ENCODE data around the gene EXOC3L4. TPM values are rescaled to one million over a fixed set of nuclear protein-coding genes. Genes with fewer than 3 reads are reported as not detected.

Gene EXOC3L4
- polyA plus RNA-seq, 1 donor from 2014 or later, result not detected

DNA sequence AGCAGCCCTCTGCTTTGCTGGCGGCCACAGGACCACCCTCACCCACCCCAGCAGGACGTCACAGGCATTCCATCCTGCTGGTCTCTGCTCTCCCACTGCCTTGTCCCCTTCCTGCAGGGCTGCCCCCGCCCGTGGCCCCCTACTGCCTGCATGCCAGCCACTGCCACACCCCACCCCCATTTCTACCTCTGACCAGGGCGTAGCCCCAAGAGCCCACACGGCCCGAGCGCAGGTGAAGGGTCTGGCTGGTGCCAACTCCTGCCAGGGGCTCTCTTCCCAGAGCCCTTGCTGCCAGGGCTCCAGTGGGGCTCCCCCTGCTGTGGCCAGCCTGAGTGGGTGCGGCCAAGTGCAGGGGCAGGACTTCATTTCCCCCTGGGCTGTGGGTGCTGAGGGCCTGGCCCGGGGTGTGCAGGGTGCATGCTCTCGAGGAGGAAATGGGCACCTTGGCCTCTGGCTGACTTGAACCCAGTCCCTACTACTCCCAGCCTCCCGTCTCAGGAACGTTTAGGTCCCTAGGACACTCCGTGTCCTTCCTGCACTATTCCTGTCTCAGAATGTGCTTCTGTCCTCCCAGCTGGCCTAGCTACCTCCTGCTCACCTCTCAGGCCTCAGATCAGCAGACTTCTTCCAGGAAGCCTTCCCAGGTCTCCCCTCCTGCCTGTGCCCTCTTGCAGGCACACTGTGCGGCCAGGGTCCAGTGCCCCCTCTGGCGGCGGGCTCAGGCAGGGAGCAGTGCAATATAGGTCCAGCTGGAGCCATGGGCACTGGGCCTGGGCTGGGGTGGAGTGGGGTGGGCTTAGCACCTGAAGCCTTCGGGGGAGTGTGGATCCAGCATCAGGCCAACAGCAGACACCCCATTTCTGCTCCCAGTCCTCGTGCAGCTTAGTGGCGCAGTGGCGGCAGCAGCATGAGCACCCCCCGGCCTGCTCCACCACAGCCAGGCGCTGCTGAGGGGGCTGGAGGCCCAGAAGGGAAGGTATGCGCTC, 9.1 kb upstream of the EXOC3L4 start:
- Histone ChIP-seq H3K9me2 (ENCODE audit: insufficient read depth, low read length) (no peaks in the 10 kb centered on the region), H3K9ac (ENCODE audit: low read length) (no peak overlapping the region), H3K9me3 (ENCODE audit: low read length) (no peaks in the 10 kb centered on the region), H3F3A (ENCODE audit: insufficient read depth, low read length, poor library complexity, severe bottlenecking) (no peaks in the 10 kb centered on the region), H3K27ac (ENCODE audit: low read length) (no peak overlapping the region), H3K36me3 (ENCODE audit: insufficient read depth, low read length) (no peaks in the 10 kb centered on the region), H3K79me2 (replicated peaks; ENCODE audit: insufficient read depth, low read length) (no peaks in the 10 kb centered on the region), H2AFZ (ENCODE audit: low read depth, low read length) (no peak overlapping the region), H3K27me3 (ENCODE audit: insufficient read depth, low read depth, low read length) (peaks cover 11% of the 10 kb centered on the region), H3K4me3 (ENCODE audit: low read length) (no peak overlapping the region), H3K4me2 (ENCODE audit: low read length) (no peak overlapping the region), H4K20me1 (ENCODE audit: insufficient read depth) (no peaks in the 10 kb centered on the region)
- TF ChIP-seq MXI1 (conservative IDR thresholded peaks at IDR 0.05; ENCODE audit: poor library complexity, severe bottlenecking), result no peak
- TF ChIP-seq, protein P1, sequence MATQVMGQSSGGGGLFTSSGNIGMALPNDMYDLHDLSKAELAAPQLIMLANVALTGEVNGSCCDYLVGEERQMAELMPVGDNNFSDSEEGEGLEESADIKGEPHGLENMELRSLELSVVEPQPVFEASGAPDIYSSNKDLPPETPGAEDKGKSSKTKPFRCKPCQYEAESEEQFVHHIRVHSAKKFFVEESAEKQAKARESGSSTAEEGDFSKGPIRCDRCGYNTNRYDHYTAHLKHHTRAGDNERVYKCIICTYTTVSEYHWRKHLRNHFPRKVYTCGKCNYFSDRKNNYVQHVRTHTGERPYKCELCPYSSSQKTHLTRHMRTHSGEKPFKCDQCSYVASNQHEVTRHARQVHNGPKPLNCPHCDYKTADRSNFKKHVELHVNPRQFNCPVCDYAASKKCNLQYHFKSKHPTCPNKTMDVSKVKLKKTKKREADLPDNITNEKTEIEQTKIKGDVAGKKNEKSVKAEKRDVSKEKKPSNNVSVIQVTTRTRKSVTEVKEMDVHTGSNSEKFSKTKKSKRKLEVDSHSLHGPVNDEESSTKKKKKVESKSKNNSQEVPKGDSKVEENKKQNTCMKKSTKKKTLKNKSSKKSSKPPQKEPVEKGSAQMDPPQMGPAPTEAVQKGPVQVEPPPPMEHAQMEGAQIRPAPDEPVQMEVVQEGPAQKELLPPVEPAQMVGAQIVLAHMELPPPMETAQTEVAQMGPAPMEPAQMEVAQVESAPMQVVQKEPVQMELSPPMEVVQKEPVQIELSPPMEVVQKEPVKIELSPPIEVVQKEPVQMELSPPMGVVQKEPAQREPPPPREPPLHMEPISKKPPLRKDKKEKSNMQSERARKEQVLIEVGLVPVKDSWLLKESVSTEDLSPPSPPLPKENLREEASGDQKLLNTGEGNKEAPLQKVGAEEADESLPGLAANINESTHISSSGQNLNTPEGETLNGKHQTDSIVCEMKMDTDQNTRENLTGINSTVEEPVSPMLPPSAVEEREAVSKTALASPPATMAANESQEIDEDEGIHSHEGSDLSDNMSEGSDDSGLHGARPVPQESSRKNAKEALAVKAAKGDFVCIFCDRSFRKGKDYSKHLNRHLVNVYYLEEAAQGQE (IDR thresholded peaks at IDR 0.05; ENCODE audit: borderline replicate concordance), result no peak
- TF ChIP-seq EP300 (conservative IDR thresholded peaks at IDR 0.05; ENCODE audit: poor library complexity, severe bottlenecking), result no peak
- TF ChIP-seq EZH2 (IDR thresholded peaks at IDR 0.05; ENCODE audit: borderline replicate concordance, insufficient read depth, low read length, poor library complexity, severe bottlenecking), result no peak
- no peak for TF ChIP-seq CTCF (IDR thresholded peaks at IDR 0.05; ENCODE audit: poor library complexity, severe bottlenecking)
- TF ChIP-seq TAF1 (IDR thresholded peaks at IDR 0.05; ENCODE audit: low read depth), result no peak
- no peak for TF ChIP-seq POLR2AphosphoS5 (IDR thresholded peaks at IDR 0.05)
- TF ChIP-seq SMC3 (conservative IDR thresholded peaks at IDR 0.05; ENCODE audit: poor library complexity), result no peak
- no peak for TF ChIP-seq RAD21 (conservative IDR thresholded peaks at IDR 0.05)

DNA sequence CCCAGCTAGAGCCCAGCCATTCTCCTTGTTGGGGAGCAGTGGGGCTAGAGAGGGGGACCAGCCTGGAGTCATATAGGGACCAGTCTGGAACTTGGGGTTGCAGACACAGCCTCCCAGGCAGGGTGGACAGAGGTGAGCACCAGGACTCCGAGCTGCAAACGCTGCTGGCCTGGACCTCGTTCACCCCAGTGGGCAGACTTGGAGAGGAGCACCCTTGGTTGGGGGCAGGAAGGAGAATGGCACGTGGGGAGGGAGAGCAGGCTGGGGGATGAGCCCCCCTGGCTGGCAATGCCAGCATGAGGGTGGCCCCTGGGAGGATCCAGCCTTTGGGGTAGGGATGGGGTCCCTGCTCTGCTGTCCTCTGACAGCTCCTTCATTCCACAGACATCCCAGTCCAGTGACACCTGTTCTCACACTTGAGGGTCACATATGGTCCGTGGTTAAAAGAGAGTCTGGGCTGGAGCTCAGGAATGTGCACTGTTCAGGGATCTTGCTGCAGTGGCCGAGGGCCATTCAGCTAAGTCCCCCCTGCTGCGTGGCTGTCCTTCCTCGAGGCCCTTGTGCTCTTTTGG, 7.7 kb upstream of the EXOC3L4 start:
- Histone ChIP-seq H3K9me3 (ENCODE audit: low read length) (no peaks in the 10 kb centered on the region), H4K20me1 (ENCODE audit: insufficient read depth) (no peaks in the 10 kb centered on the region), H2AFZ (ENCODE audit: low read depth, low read length) (no peak overlapping the region), H3K9me2 (ENCODE audit: insufficient read depth, low read length) (no peaks in the 10 kb centered on the region), H3K4me2 (ENCODE audit: low read length) (no peak overlapping the region), H3K4me3 (ENCODE audit: low read length) (no peak overlapping the region), H3K79me2 (replicated peaks; ENCODE audit: insufficient read depth, low read length) (no peaks in the 10 kb centered on the region), H3K9ac (ENCODE audit: low read length) (no peak overlapping the region), H3K27ac (ENCODE audit: low read length) (no peak overlapping the region), H3K36me3 (ENCODE audit: insufficient read depth, low read length) (no peaks in the 10 kb centered on the region), H3K27me3 (ENCODE audit: insufficient read depth, low read depth, low read length) (peaks cover 11% of the 10 kb centered on the region), H3F3A (ENCODE audit: insufficient read depth, low read length, poor library complexity, severe bottlenecking) (no peaks in the 10 kb centered on the region)
- TF ChIP-seq TAF1 (IDR thresholded peaks at IDR 0.05; ENCODE audit: low read depth) (no peak), MXI1 (conservative IDR thresholded peaks at IDR 0.05; ENCODE audit: poor library complexity, severe bottlenecking) (no peak), EP300 (conservative IDR thresholded peaks at IDR 0.05; ENCODE audit: poor library complexity, severe bottlenecking) (no peak), SMC3 (conservative IDR thresholded peaks at IDR 0.05; ENCODE audit: poor library complexity) (no peak), RAD21 (conservative IDR thresholded peaks at IDR 0.05) (no peak), POLR2AphosphoS5 (IDR thresholded peaks at IDR 0.05) (no peak), EZH2 (IDR thresholded peaks at IDR 0.05; ENCODE audit: borderline replicate concordance, insufficient read depth, low read length, poor library complexity, severe bottlenecking) (no peak), CTCF (IDR thresholded peaks at IDR 0.05; ENCODE audit: poor library complexity, severe bottlenecking) (no peak)
- TF ChIP-seq, protein P1 (IDR thresholded peaks at IDR 0.05; ENCODE audit: borderline replicate concordance), result no peak

All from neural cell (in vitro differentiated cells).